KG1 (cell line): ENCODE results near the gene ADARB2.

Source experiments
- DNase-seq: peaks from one replicate; lab custom pipeline; 2025; lab: John Stamatoyannopoulos, UW

ADARB2 gene

GRCh38 chr10:1525354-1526162, 211.8 kb downstream of the ADARB2 start:
- DNase-seq, result no peak

DNA sequence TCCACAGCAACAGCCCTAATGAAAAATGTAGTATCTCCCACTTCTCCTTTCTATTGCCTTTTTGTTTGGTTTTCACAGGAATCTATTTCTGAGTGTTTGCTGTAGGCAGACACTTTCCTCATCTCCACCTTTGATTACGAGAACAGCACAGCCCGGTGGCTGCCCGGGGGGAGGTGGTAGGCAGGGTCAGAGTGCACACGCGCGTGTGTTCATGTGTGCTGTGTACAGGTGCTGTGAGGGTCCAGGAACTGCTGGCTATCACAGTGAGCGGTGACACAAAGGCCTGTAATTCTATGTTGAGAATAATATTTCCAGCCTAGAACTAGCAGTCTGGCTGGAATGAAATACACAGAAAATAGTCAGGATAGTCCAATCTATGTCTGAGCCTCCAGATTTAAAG, 212.8 kb downstream of the ADARB2 start:
- DNase-seq, result no peak

GRCh38 chr10:1523221-1523620, 214.1 kb downstream of the ADARB2 start:
- DNase-seq, result no peak

DNA sequence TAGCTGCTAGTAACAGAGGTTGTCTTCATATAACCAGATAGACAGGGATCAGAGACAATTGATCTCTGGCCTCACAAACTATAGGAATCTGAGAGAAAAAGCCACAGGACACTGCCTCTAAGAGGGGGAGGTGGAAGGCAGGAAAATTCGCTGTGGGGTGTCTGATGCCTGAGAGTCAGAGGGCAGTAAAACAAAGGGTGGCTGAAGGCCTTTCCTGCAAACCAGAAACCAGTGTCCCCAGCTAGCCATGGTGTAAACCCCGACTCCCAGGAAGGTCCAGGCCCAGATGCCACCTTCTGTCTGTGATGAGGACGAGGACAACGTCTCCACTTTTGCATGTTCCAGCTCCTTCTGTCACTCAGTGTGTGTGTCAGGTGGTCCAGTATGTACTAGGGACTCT, 215.1 kb downstream of the ADARB2 start:
- no peak for DNase-seq

DNA sequence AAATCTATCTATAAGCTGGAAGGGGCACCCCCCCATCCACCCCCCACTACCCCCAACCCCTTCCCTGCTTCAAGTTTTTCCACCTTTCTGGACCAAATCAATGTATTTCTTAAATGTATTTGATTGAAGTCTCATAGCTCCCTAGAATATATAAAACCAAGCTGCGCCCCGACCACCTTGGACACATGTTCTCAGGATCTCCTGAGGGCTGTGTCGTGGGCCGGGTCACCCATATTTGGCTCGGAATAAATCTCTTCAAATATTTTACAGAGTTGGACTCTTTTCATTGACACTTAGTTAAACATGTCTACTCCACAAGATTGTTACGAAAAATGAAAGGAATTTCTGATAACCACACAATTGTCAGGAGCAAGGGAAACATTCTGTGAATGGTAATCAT, 215.6 kb downstream of the ADARB2 start:
- no peak for DNase-seq

DNA sequence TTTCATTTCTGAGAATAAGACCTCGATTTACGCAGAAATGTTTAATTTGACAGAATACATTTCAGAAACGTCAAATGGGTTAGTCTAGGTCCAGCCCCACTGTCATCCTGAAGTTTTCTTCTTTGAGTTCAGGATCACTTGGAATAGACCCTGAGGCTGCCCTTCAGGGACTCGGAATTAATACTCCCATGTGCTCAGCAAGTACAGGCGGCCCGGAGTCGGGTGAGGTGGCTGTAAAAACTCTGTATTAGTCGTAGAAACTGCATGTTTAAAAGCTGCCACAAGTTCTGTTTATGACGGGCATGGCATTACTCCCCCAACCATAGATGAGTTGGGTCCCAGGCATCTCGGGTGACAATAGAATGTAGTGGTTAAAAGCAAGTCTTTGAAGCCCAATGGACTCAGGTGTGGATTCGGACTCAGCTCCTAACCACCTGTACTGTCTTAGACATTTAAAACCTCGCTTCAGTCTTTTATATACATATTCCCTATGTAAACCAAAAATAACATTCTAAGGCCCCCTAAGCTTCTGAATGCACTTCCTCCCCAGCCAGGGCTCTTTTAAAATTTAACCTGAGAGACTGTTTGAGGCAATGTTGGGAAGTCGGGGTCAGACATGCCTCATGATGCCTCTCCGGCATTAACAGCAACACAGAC, 216.3 kb downstream of the ADARB2 start:
- DNase-seq, result no peak

DNA sequence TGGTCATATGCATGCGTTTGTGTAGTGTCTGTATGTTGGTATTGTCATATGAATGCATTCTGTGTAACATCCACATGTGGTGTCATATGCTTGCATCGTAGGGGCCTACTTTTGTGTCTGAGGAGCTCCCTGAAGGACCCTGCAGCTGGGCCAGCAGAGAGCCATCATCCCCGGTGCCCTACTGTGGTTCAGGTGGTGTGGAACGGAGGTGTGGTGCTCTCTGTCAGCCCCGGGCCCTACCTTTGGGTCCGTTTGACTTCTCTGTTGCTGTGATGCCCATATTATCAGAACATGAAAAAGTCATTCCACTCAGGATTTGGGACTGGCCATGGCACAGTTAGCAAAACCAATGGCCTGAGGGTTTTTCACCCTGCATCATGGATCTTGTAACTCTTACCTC, 217.9 kb downstream of the ADARB2 start:
- no peak for DNase-seq

GRCh38 chr10:1517684-1518083, 219.6 kb downstream of the ADARB2 start:
- DNase-seq, result no peak

GRCh38 chr10:1516492-1517165, 220.7 kb downstream of the ADARB2 start:
- no peak for DNase-seq

GRCh38 chr10:1515780-1516491, 221.4 kb downstream of the ADARB2 start:
- no peak for DNase-seq

GRCh38 chr10:1515121-1515779, 222.1 kb downstream of the ADARB2 start:
- no peak for DNase-seq

DNA sequence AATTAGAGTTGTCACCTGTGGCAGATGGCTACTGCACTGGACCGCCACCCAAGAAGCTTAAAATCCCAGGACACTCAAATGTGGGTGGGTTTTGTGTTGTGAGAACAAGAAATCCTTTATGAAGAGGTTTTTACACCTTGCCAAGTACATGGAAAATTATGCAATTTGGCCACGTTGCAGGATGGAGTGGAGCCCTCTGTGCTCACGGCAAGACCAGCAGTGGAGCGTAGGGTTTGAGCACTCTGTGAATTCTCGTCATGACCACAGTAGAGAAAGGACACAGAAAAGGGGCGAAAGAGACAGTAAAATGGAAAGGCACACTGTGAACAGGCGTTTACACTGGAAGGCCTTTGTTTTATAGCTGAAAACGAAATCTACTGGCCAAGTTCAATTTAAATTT, 222.6 kb downstream of the ADARB2 start:
- no peak for DNase-seq

DNA sequence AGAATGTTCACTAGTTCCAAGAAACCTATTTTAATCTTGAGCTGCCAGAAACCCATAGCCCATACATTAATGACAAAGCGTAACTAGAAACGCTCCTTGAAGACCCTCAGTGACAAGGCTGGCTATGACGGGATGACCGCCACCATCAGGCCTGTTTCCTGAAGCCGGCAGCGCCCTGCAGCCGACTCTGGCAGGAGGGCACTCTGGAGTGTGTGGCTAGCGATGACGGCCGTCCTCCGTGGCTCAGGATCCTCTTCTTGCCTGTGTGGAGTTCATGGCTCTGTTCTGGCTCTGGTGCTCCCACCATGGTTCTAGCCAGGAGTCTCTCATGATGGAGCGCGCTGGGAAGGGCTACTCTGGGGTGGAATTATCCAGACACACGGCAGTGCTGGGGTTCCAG, 224.1 kb downstream of the ADARB2 start:
- DNase-seq, result no peak

DNA sequence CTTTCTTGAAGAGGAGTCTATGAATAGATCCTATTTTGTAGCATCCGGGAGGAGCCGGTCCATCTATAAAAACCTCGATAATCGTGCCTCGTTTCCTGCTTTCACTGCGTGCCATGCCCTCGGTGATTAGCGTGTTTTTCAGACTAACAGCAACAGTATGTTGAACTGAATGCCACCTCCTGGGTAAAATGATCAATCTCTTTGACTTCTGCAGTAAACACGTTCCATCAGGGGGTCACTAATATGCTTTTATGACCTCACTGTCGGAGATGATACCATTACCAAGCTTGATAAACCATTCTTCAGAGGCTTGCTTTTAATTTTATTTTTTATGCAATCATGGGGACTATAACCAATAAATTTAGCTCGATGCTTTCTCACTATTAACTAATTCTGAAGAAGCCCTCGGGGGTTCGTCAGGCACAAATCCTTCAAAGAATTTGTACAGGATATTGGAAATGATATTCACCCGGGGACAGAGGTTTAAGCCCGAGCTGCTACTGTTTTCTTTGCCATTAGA, 228.3 kb downstream of the ADARB2 start:
- no peak for DNase-seq

DNA sequence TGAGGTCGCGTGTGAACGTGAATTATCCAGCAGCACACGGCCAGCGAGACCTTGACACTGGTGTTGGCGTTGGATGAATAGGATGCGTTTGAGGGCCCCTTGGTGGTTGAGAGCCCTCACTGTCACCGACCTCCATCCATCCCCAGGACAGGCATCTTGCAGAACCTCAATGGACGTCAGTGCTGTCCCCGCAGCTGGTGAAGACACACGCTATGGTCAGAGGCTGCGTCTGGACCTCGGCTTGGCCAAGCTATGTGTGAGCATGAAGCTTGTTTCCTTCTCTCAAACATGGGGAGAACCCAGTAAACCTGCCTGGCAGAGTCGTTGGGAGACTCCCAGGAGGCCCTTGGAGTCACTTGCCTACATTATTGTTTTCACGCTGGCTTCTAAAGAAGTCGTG, 229.2 kb downstream of the ADARB2 start:
- no peak for DNase-seq

GRCh38 chr10:1507436-1507835, 229.9 kb downstream of the ADARB2 start:
- no peak for DNase-seq

GRCh38 chr10:1504940-1505339, 232.4 kb downstream of the ADARB2 start:
- DNase-seq, result no peak

DNA sequence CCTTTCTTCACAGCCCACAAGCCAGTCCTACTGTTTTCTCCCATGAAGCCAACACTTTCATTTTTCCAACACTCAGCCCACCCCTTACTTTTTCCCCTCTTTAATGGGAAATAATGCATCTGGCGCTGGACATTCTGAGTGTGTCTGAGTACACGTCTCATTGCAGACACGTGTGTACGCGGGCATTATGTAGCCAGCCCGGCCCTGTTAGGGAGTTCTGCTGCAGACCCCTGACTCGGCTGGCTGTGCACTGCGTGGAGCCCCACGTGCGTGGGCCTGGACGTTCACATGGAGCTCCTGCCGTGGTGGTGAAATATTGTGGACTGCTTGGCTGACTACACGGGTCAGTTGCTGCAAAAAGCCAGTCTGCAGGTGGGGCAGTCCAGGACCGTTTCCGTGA, 233.0 kb downstream of the ADARB2 start:
- DNase-seq, result no peak

GRCh38 chr10:1502451-1502850, 234.9 kb downstream of the ADARB2 start:
- DNase-seq, result no peak

DNA sequence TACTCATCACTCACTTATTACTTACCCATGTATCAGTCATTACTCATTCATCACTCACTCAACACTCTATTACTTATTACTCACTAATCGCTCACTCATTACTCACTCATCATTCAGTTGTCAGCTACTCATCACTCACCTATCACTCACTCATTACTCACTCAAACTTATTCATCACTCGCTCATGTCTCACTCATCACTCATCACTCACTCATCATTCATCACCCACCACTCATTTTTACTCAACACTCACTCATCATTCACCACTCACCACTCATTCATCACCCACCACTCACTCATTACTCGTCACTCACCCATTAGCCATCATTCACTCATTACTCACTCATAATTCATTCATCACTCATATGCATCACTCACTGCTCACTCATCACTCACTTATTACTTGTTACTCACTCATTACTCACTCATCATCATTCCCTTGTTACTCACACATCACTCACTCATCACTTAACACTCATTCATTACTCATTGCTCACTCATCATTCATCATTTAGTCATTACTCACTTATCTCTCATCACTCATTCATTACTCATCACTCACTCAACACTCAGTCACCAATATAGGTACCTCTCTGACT, 237.9 kb downstream of the ADARB2 start:
- DNase-seq, result no peak

- DNase-seq, result no peak
Observed at GRCh38 chr10:1498746-1499358, 238.5 kb downstream of the ADARB2 start.
